Activated CD4-positive, alpha-beta T cell treated with anti-CD3 and anti-CD28 coated beads for 1 hour (primary cell): ENCODE data around the gene B9D1.

Experiments used
- DNase-seq: peaks from one replicate; pipeline ENCODE4 v3.0.0-alpha.2; 2020

Gene B9D1

GRCh38 chr17:19362277-19363113, at the start of gene B9D1:
TSS of gene B9D1 (minus strand) at chr17:19362723. CDS start at chr17:19362569, 154 bp downstream.
- DNase-seq: peak; percentile 94

DNA sequence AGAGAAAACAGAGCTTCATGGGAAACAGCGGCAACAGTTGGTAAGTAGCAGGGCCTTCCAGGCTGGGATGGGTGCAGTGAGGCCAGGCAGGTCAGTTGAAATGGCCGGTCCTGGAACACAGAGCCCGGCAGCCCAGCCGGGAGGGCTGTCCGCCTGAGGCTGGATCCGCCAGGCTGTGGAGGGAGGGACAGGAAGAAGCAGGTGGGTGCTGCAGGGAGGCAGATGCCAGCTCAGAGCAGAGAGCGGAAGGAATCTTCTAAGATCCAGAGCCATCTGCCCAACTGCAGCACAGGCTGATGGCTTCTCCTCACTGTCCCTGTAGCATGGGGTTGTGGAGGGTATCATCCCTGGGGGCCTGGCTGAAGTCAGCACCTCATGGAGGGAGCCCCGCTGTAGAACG, 49.1 kb upstream of the B9D1 start:
- no peak for DNase-seq

DNA sequence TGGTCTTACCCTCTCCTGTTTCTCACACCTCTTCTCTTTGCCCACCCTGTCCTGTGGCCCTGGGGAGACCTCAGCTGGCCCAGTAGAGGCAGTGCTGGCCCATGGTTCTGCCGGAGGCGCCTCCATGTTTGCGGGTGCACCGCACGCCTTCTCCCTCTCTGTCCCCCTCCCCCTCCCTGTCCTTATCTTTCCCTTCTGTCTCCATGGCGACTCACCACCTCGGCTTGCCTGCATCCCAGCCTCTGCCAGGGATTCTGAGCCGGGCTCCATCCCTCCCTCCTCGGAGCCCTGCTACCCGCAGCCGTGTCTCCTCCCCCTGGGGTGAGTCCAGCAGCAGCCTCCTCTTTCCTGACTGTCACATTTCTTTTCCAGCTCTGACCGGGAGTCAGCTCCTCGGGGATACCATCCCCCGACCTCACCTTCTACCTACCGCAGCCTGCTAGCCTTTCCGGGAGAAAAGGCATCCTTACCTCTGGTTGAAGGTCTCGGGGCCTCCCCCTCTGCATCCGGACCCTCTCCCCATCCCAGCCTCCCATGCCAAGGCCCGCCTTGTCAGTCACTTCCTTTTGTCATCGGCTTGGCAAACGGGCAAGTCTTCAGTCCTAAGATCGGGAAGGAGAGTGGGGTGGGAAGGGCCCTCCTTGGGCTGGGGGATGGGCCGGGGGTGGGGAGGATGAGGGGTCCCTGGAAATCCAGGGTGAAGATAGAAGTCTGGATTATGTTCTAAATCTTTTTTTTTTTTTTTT, 48.5 kb upstream of the B9D1 start, which contains the start of gene RNF112:
TSS of gene RNF112 (plus strand) at position 358 of the 746 bp plus-strand sequence. CDS start at position 535, 177 bp downstream.
- DNase-seq: no peak

- no peak for DNase-seq
Observed at GRCh38 chr17:19410091-19410490, 47.6 kb upstream of the B9D1 start.

- no peak for DNase-seq
Observed at GRCh38 chr17:19409509-19409908, 47.0 kb upstream of the B9D1 start.

DNA sequence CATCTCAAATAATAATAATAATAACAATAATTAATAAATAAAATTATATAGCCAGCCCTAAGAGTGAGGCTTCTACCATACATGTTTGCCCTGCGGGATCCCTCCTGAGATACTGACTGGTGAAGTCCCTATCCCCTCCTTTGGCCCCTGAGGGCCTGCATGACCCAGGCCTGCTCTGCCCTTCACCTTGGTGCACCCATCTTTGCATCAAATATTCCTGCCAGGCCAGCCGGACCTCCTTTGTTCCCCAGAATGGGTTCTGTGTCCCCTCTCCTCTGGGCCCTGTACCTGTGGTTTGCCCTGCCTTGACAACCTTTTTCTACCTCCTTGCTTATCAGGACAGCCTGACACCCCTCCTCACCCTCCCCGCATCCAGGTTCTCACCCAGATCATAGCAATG, 46.5 kb upstream of the B9D1 start:
- no peak for DNase-seq

- no peak for DNase-seq
Observed at GRCh38 chr17:19408346-19408710, 45.8 kb upstream of the B9D1 start.

- DNase-seq: no peak
Observed at GRCh38 chr17:19407601-19408345, 45.2 kb upstream of the B9D1 start.

- no peak for DNase-seq
Observed at GRCh38 chr17:19405114-19405513, 42.6 kb upstream of the B9D1 start.

GRCh38 chr17:19404264-19404663, 41.7 kb upstream of the B9D1 start:
- no peak for DNase-seq

DNA sequence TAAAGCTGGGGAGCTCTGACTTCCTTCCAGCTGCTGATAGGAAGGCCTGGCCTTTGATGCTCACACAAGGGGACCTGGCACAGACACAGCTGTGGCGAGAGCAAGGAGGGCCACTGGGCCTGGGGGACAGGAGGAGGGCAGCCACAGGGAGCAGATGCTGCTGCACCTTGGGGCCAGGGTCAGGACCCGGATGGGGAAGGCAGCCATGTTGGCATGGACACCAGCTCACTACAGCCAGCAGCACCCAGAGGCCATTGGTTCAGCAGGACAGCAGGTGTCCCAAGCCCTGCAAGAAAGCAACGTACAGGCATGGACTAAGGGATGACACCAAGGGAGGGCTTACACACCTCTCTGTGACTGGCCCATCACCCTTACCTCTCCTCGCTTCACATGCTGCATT, 40.5 kb upstream of the B9D1 start:
- no peak for DNase-seq

DNA sequence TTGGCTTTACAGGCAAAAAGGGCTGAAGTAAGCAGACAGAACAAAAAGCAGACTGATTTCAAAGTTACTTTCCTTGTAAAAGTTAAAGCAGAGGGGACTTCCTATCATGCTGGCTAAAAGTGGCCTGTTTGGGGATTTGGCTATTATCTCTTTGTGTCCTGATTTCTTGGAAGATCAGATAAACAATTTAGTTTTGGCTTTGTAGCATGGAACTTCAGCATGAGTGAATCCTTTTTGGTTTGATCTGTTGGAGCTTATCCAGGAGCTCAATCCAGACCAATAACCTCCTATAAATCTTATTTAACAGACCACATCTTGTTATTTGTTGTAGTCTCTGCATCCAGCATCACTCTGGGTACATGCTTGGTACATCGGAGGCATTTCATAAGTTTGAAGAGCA, 39.6 kb upstream of the B9D1 start:
- DNase-seq: no peak

GRCh38 chr17:19401321-19402010, 38.9 kb upstream of the B9D1 start:
- DNase-seq: no peak

- no peak for DNase-seq
Observed at GRCh38 chr17:19399750-19400450, 37.4 kb upstream of the B9D1 start.

- no peak for DNase-seq
Observed at GRCh38 chr17:19398301-19399181, 36.0 kb upstream of the B9D1 start.

DNA sequence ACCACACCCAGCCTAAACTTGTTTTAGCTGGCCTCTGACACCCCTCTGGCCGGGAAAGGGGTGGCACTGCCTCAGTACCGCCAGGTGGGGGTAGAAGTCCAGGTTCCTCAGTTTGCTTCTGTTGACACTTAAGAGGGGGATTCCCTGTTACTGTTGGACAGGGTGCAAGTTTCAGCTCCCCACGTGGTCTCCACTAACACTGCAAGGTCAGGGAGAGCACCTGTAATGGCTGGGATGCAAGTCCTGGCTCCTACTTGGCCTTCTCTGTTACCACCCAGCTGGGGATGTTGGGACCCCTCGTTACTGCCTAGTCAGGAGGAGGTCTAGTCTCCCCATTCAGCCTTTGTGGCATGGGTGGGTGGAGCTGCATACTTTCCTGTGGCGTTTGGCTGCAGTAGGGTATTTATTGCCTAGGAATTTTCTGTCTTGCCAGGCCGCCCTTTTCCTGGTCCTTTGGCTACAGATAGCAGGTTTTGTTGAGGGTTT, 35.1 kb upstream of the B9D1 start:
- no peak for DNase-seq

DNA sequence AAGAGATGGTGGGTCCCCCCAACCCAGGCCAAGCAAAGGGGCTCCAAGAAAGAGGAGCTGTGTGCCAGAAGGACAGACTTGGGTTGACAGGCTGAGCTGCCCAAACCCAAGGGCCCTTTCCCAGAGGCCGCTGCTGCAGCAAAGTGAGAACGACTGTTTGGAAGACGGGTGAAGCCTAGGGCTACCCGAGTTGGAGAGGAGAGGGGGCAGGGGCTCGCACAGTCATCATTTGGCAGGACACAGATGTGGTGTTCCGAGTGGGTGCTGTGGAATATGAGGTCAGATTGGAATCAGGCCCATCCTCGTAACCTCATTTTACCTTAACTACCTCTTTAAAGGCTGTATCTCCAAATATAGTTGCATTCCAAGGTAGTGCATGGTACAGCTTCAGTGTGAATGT, 29.8 kb upstream of the B9D1 start:
- DNase-seq: no peak

- DNase-seq: no peak
Observed at GRCh38 chr17:19391432-19391831, 28.9 kb upstream of the B9D1 start.

DNA sequence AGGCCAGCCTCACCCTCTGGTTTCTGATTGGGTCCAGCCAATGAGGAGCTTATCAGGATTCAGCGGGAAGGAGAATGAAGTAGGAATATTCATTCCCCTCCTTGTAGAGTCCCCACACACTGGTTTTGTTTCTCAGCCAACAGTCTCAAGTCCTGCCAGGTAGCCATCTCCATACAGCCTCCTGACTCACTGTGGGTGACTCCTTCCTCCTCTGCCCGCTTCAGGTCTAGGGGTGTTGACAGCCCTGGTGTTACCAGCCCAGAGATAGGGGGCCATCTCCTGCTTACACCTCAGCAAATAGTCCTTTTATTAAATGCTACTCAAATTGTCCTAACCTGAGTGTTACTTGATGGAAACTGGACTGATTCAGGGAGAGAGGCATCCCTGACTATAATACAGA, 28.4 kb upstream of the B9D1 start:
- no peak for DNase-seq

- DNase-seq: no peak
Observed at GRCh38 chr17:19388791-19389785, 26.6 kb upstream of the B9D1 start.
